HS-27A (cell line): ENCODE data around the gene HECW1.
"Not testable (repeated sequence)": the region's sequence is repeated elsewhere in the genome, so short reads cannot be mapped to it uniquely, and the experiment has no call there.

Source experiments
- DNase-seq: peaks from one replicate; pipeline ENCODE4 v3.0.0-alpha.2; 2012; ENCODE audit warnings: low read depth, missing footprints

The HECW1 gene

GRCh38 chr7:43112459-43112940, at the start of gene HECW1:
HECW1 (plus strand) TSS chr7:43112647; CDS start chr7:43243906, 131,259 bp downstream.
- no peak for DNase-seq

DNA sequence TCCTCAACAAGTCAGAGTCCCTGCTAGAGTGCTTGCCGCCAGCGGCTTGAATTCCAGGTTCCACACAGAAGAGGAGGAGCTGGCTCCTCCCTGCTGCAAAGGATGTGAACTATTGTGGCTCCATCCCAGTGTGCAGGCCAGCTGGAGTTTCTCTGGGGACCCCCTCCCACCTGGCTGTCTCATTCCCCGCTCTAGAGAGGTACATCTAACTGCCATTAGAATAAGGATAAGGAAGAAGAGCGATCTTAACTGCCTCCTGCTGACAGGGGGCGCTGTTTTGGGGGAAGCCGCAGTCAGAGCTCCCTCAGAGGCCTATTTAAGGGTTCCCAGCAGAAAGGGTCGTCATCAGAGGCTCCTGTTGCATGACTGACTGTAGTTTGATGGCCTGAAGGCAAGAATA, 40.8 kb upstream of the HECW1 start:
- DNase-seq: peak; percentile 1

GRCh38 chr7:43072530-43072929, 39.9 kb upstream of the HECW1 start:
- no peak for DNase-seq

DNA sequence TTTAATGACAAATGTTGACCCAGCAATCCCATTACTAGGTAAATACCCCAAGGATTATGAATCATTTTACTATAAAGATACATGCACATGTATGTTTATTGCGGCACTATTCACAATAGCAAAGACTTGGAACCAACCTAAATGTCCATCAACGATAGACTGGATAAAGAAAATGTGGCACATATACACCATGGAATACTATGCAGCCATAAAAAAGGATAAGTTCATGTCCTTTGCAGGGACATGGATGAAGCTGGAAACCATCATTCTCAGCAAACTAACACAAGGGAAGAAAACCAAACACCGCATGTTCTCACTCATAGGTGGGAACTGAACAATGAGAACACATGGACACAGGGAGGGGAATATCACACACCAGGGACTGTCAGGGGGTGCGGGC, 38.6 kb upstream of the HECW1 start:
- not testable (repeated sequence) for DNase-seq

DNA sequence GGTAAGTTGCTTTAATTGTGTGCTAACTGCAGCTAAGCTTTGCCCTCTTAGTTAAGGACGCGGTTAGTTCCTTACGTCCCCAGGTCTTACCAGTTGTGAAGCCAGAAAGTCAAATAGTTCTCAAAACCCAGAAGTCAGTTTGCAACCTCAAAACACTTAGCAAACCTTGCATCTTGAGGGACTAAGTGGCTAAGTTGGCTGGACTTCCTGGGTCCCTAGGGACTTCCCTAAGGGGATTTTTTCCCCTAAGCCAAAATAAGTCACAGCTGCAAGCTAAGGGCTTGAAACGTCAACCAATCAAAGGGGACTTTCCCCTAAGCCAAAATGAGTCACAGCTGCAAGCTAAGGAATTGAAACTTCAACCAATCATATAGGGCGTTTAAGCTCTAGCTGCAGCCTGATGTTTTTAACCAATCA, 36.2 kb upstream of the HECW1 start:
- no peak for DNase-seq

- DNase-seq: no peak
Observed at GRCh38 chr7:43076606-43077005, 35.8 kb upstream of the HECW1 start.

GRCh38 chr7:43077285-43077684, 35.2 kb upstream of the HECW1 start:
- no peak for DNase-seq

DNA sequence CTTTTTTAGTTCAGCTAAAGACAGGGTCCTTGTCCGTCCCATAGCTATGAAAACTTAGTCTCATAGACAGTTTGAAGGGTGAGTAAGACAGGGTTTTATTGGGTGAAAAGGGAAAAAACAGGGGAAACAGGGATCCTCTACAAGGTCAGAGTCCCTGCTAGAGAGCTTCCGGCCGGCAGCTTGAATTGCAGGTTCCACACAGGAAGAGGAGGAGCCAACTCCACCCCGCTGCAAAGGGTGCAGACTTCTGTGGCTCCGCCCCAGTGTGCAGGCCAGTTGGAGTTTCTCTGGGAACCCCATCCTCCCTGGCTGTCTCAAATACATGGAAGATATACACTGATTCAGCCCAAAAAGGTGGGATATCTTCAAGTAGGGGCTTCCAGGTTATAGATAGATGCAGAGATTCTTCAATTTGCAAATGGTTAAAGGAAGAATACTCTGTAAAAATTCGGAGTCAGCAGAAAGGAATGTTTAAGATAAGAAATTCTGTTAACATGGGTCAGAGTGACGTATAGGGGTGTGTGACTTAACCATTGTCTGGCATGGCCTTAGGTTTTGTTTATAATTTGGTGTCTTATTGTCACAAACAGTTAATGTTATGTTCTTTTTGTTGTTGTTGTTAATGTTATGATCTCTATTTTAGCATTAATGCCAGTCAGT, 34.6 kb upstream of the HECW1 start:
- DNase-seq: peak; percentile 7

- no peak for DNase-seq
Observed at GRCh38 chr7:43078794-43079193, 33.7 kb upstream of the HECW1 start.

DNA sequence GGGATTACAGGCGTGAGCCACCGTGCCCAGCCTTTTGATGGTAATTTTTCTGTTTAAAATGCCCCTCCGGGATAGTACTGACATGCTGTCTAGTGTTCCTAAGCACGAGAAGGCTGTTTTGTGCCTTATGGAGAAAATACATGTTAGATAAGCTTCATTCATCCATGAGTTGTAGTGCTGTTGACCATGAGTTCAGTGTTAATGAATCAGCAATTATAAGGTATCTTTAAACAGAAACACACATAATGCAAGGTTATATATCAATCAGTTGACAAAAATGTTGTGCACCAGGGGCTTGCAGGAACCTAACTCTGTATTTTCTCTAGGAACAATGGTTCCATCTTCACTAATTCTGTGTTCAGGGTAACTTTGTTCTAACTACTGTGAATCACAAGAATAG, 30.8 kb upstream of the HECW1 start:
- no peak for DNase-seq

GRCh38 chr7:43083106-43083505, 29.3 kb upstream of the HECW1 start:
- DNase-seq: no peak

GRCh38 chr7:43085017-43085416, 27.4 kb upstream of the HECW1 start:
- DNase-seq: no peak

DNA sequence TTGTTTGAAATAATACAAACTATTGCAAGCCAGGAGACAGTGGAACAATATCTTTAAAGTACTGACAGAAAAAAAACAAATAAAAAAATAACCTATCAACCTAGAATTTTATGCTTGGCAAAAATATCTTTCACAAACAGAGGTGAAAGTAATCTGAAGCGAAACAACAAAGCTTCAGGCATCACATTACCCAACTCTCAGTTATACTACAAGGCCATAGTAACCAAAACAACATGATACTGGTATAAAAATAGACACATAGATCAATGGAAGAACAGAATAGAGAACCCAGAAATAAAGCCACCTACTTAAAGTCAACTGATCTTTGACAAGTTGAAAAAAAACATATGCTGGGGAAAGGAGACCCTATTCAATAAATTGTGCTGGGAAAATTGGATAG, 26.5 kb upstream of the HECW1 start:
- no peak for DNase-seq

- DNase-seq: no peak
Observed at GRCh38 chr7:43092819-43093218, 19.6 kb upstream of the HECW1 start.

- no peak for DNase-seq
Observed at GRCh38 chr7:43096875-43097274, 15.6 kb upstream of the HECW1 start.

- no peak for DNase-seq
Observed at GRCh38 chr7:43099750-43100149, 12.7 kb upstream of the HECW1 start.

- DNase-seq: no peak
Observed at GRCh38 chr7:43104874-43105520, 7.5 kb upstream of the HECW1 start.

DNA sequence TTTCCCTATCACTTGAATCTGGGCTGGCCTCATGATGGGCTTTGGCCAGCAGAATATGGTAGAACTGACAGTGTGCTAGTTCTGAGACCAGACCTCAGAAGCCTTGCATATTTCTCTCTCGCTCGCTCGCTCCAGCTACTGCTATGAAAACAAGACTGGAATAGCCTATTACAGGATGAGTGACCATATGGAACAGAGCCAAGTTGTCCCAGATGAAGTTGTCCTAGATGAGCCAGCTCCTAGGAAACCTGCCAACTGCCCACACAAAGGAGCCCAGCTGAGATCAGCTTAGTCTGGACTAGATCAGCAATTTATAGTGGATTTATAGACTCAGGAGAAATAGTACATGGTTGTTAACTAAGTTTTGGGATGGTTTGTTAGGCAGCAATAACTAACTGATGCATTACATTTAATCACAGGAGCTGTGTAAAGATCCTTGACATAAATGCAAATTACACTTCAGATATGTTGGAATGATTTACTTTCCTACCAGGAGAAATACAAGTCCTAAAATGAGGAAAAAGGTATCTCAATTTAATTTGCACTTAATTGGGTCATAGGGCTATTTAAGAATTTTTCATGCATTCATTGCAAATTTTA, 6.8 kb upstream of the HECW1 start:
- no peak for DNase-seq

- no peak for DNase-seq
Observed at GRCh38 chr7:43108255-43109011, 4.0 kb upstream of the HECW1 start.

DNA sequence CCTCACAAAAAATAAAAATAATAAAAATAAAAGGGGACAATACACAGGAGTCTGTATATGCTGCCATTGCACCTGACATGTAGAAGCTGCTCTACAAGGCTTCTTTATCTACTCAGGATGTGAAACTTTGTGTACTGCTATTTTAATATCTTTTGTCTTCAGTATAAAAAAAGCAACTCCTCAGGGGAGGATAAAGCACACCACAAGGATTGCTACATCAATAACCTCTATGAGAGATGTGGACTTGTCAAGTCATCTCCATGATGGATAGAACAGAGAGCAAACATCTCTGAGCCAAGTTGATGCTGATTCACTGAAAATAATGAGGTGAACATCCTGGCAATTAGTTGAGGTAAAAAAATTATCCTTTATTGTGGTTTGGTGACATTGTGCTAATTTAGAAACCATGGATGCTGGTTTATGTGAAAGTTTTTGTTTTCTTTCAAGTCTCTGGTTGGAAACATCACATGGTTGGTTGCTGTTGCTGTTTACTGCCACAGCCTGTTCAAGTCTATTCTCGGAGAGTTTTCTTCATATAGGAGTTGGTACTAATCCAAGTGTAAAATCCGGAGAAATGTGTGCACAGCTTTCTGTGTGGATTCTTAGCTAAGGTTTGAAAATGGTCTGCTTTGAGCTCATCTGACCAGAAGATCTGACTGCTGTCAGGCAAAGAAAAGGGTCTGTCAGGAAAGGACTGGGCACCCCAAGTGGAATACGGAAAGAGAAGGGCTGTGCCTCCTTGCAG, 1.5 kb upstream of the HECW1 start:
- DNase-seq: no peak

- no peak for DNase-seq
Observed at GRCh38 chr7:43111630-43112458, 603 bp upstream of the HECW1 start.
